ENCODE measurements around the gene RSKR.
"Not testable (repeated sequence)": the region's sequence is repeated elsewhere in the genome, so short reads cannot be mapped to it uniquely, and the experiment has no call there.

The RSKR gene

GRCh38 chr17:28622186-28622585, 8.2 kb upstream of the RSKR start:
- DNase-seq (ENCODE audit: low spot score) = no peak

GRCh38 chr17:28620010-28620409, 6.0 kb upstream of the RSKR start:
- no peak for DNase-seq (ENCODE audit: low spot score)

GRCh38 chr17:28618464-28618863, 4.5 kb upstream of the RSKR start:
- no peak for DNase-seq (ENCODE audit: low spot score)

GRCh38 chr17:28616281-28616680, 2.3 kb upstream of the RSKR start:
- no peak for DNase-seq (ENCODE audit: low spot score)

- no peak for DNase-seq (ENCODE audit: low spot score)
These were observed 1.4 kb upstream of the RSKR start for GRCh38 chr17:28615260-28615940.

GRCh38 chr17:28612936-28613872, 781 bp downstream of the RSKR start:
- no peak for DNase-seq (ENCODE audit: low spot score)

GRCh38 chr17:28612531-28612930, 1.5 kb downstream of the RSKR start:
- DNase-seq (ENCODE audit: low spot score) = no peak

- no peak for DNase-seq (ENCODE audit: low spot score)
These were observed 3.6 kb downstream of the RSKR start for GRCh38 chr17:28610376-28610775.

GRCh38 chr17:28604031-28604430, 10.0 kb downstream of the RSKR start:
- not testable (repeated sequence) for DNase-seq (ENCODE audit: low spot score)

GRCh38 chr17:28599311-28600184, 14.4 kb downstream of the RSKR start:
- peak; percentile 68 for DNase-seq (ENCODE audit: low spot score)

- peak; percentile 95 for DNase-seq (ENCODE audit: low spot score)
These were observed 15.1 kb downstream of the RSKR start, which contains the start of gene SPAG5 for GRCh38 chr17:28598799-28599310. SPAG5 (minus strand) TSS chr17:28599025; CDS start chr17:28598946, 79 bp downstream.

- no peak for DNase-seq (ENCODE audit: low spot score)
These were observed 15.6 kb downstream of the RSKR start for GRCh38 chr17:28598389-28598788.

- no peak for DNase-seq (ENCODE audit: low spot score)
These were observed 16.2 kb downstream of the RSKR start for GRCh38 chr17:28597606-28598383.

GRCh38 chr17:28592260-28592659, 21.7 kb downstream of the RSKR start:
- no peak for DNase-seq (ENCODE audit: low spot score)

- no peak for DNase-seq (ENCODE audit: low spot score)
These were observed 28.1 kb downstream of the RSKR start for GRCh38 chr17:28585851-28586250.

- no peak for DNase-seq (ENCODE audit: low spot score)
These were observed 29.6 kb downstream of the RSKR start for GRCh38 chr17:28584434-28584833.

- no peak for DNase-seq (ENCODE audit: low spot score)
These were observed 31.5 kb downstream of the RSKR start for GRCh38 chr17:28582513-28582912.

- DNase-seq (ENCODE audit: low spot score) = no peak
These were observed 33.0 kb downstream of the RSKR start for GRCh38 chr17:28580959-28581358.

- no peak for DNase-seq (ENCODE audit: low spot score)
These were observed 34.5 kb downstream of the RSKR start for GRCh38 chr17:28579526-28579925.

- no peak for DNase-seq (ENCODE audit: low spot score)
These were observed 35.5 kb downstream of the RSKR start for GRCh38 chr17:28578246-28579195.

Data from left forelimb (tissue), 1 donor.